ENCODE results near the gene CHST2. TPM values are rescaled to one million over a fixed set of nuclear protein-coding genes. Genes with fewer than 3 reads are reported as not detected.

The CHST2 gene
- total RNA-seq, 1 experiment from 2014 or later = 2.3 TPM

DNA sequence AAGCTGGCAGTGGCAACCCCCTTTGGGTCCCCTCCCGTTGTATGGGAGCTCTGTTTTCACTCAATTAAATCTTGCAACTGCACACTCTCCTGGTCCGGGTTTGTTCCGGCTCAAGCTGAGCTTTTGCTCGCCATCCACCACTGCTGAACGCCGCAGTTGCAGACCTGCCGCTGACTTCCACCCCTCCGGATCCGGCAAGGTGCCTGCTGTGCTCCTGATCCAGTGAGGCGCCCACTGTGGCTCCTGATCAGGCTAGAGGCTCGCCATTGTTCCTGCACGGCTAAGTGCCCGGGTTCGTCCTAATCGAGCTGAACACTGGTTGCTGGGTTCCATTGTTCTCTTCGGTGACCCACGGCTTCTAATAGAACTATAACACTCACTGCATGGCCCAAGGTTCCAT is 22.8 kb downstream of the CHST2 start:
- Mint-ChIP-seq H3K4me3 (ENCODE audit: unreplicated experiment) (no peak overlapping the region), H3K9me3 (ENCODE audit: unreplicated experiment) (no peaks in the 10 kb centered on the region), H3K27ac (ENCODE audit: low read depth, unreplicated experiment) (no peak overlapping the region), H3K27me3 (ENCODE audit: insufficient read depth, unreplicated experiment) (no peaks in the 10 kb centered on the region), H3K36me3 (ENCODE audit: insufficient read depth, unreplicated experiment) (no peaks in the 10 kb centered on the region), H3K4me1 (ENCODE audit: insufficient read depth, unreplicated experiment) (no peaks in the 10 kb centered on the region)
- no peak for DNase-seq (ENCODE audit: unreplicated experiment)
- POLR2A ChIA-PET = no interaction called here
- no TSS peak for BruUV-seq (replicated peaks)
- TF ChIP-seq CTCF (IDR thresholded peaks at IDR 0.05; ENCODE audit: unreplicated experiment) = no peak
- CTCF ChIA-PET = no interaction called here
- intact Hi-C loops (cut with micrococcal nuclease) = no loop called here

- BruUV-seq (replicated peaks) = no TSS peak
Measured at GRCh38 chr3:143145906-143146305, 26.3 kb downstream of the CHST2 start.

DNA sequence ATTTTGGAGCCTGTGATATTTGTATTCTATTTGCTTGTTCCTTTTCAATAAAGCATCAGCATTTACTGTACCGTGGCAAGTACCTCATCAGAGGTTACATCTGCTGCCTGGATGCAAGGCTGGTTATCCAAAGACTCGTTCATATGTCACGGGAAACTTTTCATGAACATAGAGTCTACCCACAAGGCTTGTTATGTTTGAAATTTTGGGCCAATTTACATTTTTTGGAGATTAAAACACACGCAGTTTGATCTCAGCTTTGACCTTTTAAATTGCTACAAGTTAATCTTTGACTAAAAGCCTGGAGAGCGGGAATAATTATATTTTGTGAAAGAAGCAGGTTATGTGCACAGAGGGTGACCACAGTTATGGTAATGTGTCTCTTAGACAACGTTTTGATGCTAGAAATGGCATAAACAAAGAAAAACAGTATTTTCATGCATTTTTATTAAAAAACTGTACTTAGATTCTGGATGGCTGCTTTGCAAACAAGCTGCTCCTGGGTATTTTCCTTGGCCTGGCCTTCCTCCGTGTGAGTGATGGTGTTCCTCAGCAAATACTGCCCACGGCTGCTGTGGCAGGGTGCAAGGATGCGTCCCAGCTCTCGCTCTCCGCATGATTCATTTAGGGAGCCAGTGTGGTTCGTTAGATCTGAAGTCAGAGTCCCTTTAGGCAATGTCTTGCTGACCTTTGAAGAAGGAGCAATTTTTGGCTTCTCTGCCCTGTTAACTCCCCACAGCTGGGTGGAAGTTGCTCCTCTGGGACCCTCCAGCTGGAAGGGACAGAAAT is 27.1 kb downstream of the CHST2 start:
- TF ChIP-seq CTCF (IDR thresholded peaks at IDR 0.05; ENCODE audit: unreplicated experiment) = no peak
- intact Hi-C loops (cut with micrococcal nuclease) = no loop called here
- ChIA-PET POLR2A (no interaction called here), CTCF (interaction anchor here (0.7 kb wide), 1 partner anchor 600 kb away, joined by 3 read pairs; no protein-coding TSS in a partner anchor)
- BruUV-seq (replicated peaks) = no TSS peak
- no peak overlapping the region for H3K4me3 Mint-ChIP-seq (ENCODE audit: unreplicated experiment)
- no peak overlapping the region for H3K27ac Mint-ChIP-seq (ENCODE audit: low read depth, unreplicated experiment)
- no peaks in the 10 kb centered on the region for H3K27me3 Mint-ChIP-seq (ENCODE audit: insufficient read depth, unreplicated experiment)
- DNase-seq (ENCODE audit: unreplicated experiment) = no peak
- no peaks in the 10 kb centered on the region for H3K9me3 Mint-ChIP-seq (ENCODE audit: unreplicated experiment)
- H3K4me1 Mint-ChIP-seq (ENCODE audit: insufficient read depth, unreplicated experiment) = peaks cover 7% of the 10 kb centered on the region
- no peaks in the 10 kb centered on the region for H3K36me3 Mint-ChIP-seq (ENCODE audit: insufficient read depth, unreplicated experiment)

More at GRCh38 chr3:143145906-143146305, 26.3 kb downstream of the CHST2 start:
- ChIA-PET POLR2A (no interaction called here), CTCF (interaction anchor here (0.6 to 0.7 kb wide), 2 partner anchors 196 to 616 kb away, joined by 3 to 4 read pairs; no protein-coding TSS in a partner anchor)
- Mint-ChIP-seq H3K27me3 (ENCODE audit: insufficient read depth, unreplicated experiment) (no peaks in the 10 kb centered on the region), H3K36me3 (ENCODE audit: insufficient read depth, unreplicated experiment) (no peaks in the 10 kb centered on the region), H3K27ac (ENCODE audit: low read depth, unreplicated experiment) (no peak overlapping the region), H3K4me1 (ENCODE audit: insufficient read depth, unreplicated experiment) (peaks cover 1% of the 10 kb centered on the region), H3K4me3 (ENCODE audit: unreplicated experiment) (no peak overlapping the region), H3K9me3 (ENCODE audit: unreplicated experiment) (no peaks in the 10 kb centered on the region)
- intact Hi-C loops (cut with micrococcal nuclease) = no loop called here
- TF ChIP-seq CTCF (IDR thresholded peaks at IDR 0.05; ENCODE audit: unreplicated experiment) = no peak
- DNase-seq (ENCODE audit: unreplicated experiment) = no peak

DNA sequence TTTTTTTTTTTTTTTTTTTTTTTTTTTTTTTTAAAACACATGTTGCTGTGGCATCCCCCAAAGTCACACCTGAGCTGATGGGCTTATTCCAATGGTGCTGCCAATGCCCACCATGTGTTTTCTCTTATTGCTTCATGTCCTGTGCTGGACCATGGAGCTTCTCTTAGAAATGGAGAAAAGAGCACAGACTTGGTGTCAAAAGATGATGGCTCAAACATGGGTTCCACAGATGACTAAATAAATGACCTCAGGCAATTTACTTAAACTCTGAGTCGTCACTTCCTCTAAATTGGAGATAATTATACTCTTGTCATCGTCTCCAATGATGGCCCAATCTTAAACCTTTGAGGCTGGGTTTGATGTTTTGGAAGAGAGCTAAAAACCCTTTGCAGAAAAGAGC is 28.1 kb downstream of the CHST2 start:
- H3K4me1 Mint-ChIP-seq (ENCODE audit: insufficient read depth, unreplicated experiment) = peaks cover 7% of the 10 kb centered on the region
- no peak overlapping the region for H3K27ac Mint-ChIP-seq (ENCODE audit: low read depth, unreplicated experiment)
- H3K4me3 Mint-ChIP-seq (ENCODE audit: unreplicated experiment) = no peak overlapping the region
- intact Hi-C loops (cut with micrococcal nuclease) = no loop called here
- H3K27me3 Mint-ChIP-seq (ENCODE audit: insufficient read depth, unreplicated experiment) = no peaks in the 10 kb centered on the region
- DNase-seq (ENCODE audit: unreplicated experiment) = no peak
- no peak for TF ChIP-seq CTCF (IDR thresholded peaks at IDR 0.05; ENCODE audit: unreplicated experiment)
- H3K36me3 Mint-ChIP-seq (ENCODE audit: insufficient read depth, unreplicated experiment) = no peaks in the 10 kb centered on the region
- ChIA-PET CTCF (interaction anchor here (0.6 kb wide), 1 partner anchor 54 kb away, joined by 3 read pairs; no protein-coding TSS in a partner anchor), POLR2A (no interaction called here)
- BruUV-seq (replicated peaks) = no TSS peak
- H3K9me3 Mint-ChIP-seq (ENCODE audit: unreplicated experiment) = no peaks in the 10 kb centered on the region
